CD4-positive, alpha-beta T cell treated with Interleukin-6 for 4 hours (primary cell): ENCODE results near the gene HPCAL4.

Experiments
- DNase-seq: peaks from one replicate; pipeline ENCODE4 v3.0.0-alpha.2; 2020; ENCODE audit warnings: mixed read lengths

The HPCAL4 gene

GRCh38 chr1:39675220-39675619 is 16.0 kb downstream of the HPCAL4 start:
- DNase-seq, result no peak

GRCh38 chr1:39673215-39673614 is 18.0 kb downstream of the HPCAL4 start:
- no peak for DNase-seq

DNA sequence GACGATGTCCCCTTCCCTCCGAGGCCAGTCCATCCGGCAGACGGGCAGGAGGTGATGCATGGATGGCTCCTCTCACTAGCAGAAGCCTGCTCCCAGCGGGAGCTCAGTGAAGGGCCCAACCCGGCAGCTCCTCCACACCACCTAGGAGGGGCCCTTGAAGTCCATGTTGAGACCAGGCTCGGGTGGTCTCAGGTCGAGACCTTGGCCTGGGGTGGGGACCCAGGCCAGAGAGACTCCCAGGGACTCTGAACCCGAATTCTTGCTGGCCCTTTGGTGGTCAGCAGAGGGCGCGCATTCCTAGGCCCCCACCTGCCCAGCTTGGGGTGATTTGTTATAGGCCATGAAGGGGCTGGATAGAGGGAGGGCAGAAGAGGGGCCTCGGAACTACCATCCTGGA is 18.7 kb downstream of the HPCAL4 start:
- peak; percentile 52 for DNase-seq

- peak; percentile 60 for DNase-seq
Observed at GRCh38 chr1:39671793-39672550, 19.3 kb downstream of the HPCAL4 start, which contains the start of gene NT5C1A. TSS of gene NT5C1A (minus strand) at chr1:39672107. CDS start at chr1:39672038, 69 bp downstream.

DNA sequence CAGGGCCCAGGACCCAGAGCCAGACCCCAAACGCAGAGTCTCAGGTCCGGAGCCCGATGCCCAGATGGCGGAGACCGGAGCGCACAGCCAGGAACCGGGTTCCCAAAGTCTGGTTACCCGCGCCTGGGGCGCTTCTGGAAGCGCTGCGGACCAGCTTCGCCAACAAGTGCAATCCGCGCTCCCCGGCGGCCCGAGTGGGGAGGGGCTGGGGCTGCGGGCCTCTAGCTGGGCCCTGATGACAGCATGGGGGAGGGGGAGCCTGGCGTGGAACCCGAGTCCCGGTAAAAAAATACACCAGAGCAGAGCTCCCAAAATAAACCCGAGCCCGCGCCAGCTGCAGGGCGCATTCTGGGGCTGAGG is 19.8 kb downstream of the HPCAL4 start:
- peak; percentile 8 for DNase-seq

DNA sequence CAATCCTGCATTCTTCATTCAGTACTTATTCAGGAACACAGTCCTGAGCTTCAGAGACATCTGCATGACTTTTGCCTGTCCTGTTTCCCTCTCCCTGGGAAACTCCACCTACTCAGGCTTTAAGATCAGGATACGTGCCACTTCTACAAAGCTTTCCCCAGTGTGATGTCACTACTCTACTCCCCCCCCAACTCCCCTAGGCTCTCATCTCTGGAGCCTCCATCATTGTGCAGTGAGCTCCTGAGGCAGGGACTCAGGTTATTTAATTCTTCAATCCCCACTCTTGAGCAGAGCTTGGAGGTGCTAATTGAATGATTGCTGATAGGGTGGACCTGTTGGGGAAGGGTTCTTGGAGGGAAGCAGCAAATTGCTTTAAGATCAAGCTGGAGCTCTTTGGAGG is 20.5 kb downstream of the HPCAL4 start:
- DNase-seq, result no peak

DNA sequence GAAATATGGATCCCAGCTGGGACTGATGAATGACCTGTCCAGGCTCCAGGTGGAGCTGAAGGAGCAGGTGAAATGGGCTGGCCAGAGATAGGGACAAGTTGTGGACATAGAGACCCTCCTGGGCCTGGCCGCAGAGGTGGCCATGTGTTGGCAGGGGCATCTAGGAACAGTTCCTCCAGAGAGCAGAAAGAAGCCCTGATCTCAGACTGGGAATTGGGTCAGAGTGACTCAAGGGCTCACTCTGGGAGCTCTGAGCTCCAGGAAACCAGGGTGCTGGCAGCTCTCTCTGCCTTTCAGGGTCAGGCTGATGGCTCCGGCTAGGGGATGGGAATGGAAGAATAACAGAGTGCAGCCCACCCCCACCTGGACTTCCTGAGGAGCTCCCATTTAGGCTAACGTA is 22.3 kb downstream of the HPCAL4 start:
- no peak for DNase-seq

GRCh38 chr1:39668111-39668510 is 23.1 kb downstream of the HPCAL4 start:
- DNase-seq, result no peak

DNA sequence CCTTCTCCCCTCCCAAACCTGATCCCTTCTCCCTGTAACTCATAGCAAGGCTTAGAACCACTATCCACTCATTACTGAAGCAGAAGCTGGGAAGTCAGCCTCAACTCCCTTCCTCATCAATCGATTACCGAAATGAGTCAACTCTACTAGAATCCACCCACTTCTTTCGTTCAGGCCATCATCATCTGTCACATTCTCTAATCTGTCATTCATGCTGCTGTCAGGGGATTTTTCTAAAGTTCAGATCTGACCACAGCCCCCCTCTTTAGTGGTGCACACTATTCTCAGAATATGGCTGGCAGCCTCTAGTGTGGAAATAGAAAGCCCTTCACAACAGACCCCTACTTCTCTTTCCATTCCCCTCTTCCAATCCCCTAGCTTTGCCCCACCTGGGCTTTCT is 24.5 kb downstream of the HPCAL4 start:
- no peak for DNase-seq

DNA sequence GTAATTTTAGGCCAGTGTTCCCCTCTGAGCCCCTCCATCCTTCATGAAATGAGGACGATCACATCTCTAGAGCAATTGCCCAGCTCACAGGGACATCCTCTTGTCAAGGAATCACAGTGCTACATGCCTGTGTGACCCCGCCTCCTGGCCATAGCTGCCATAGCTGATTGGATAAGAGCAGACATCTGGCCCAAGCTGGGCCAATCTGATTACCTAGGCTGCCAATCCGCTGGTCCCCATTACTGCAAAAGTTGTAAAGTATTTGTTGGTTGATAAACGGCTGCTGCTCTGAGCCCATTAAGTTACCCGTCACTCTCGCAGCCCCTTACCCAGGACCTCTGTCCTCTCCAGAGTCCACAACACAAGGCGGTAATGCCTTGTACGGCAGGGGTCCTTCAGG is 27.7 kb downstream of the HPCAL4 start:
- DNase-seq, result no peak

- DNase-seq, result no peak
Observed at GRCh38 chr1:39662861-39663260, 28.4 kb downstream of the HPCAL4 start.

DNA sequence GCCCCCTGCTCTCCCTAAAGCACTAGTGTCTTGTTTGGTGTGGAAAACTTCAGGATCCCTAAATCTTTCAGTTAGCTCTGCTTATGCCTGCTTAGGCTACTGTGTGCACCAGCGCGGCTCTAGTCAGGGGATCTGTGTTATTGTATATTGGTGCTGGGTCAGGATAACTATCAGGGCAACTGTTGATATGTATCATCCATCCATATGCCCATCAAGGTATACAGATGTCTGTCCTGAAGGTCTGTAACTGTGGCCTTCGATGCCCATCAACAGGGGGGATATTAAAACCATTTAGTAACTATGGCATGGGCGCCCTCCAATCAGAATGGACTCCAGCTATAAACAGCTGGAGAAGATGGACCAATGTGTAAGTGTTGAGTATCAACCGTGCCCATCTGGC is 31.7 kb downstream of the HPCAL4 start:
- no peak for DNase-seq

GRCh38 chr1:39659110-39659509 is 32.1 kb downstream of the HPCAL4 start:
- no peak for DNase-seq

DNA sequence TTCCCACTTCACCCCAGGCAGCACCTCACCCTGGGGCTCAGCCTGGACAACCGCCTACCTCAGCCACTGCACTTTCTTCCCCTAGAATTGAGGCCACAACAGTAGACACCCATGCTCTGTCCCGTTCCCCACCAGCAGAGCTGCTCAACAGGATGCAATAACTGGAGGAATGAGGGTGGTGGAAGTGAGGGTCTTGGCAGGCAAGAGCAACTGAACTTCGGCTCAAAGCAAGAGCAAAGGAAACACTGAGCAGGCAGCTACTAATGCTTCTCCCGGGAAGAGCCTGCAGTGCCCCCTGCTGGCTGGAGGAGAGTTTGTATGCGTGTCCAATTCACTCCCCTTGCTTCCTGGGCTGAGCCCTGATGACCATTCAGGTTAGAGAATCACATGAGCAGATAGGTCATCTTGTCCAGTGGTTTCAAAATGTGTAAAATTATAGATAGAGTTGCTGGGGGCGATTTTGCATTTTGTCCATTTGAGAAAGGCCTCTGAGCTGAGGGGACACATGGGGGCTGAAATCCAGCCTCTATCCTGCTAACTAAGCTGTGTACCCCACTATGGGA is 33.2 kb downstream of the HPCAL4 start:
- peak; percentile 77 for DNase-seq

DNA sequence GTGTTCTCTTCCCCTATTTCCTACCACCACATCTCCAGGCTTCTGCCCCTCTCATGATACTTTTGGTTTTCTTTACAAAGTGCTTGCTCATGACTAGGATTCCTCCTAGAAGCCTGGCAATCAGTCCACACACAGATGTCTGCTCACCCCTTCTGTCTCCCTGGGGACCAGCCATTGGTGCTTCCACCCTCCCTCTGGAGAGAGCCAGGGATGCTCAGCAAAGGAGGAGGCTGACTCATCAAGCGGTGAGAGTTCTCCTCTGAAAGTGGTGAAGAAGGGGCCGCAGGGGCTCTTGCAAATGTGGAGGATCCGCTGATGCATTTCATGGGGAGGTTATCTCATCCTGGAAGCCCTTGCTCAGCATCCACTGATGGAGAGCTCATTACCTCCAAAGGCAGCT is 33.8 kb downstream of the HPCAL4 start:
- no peak for DNase-seq

DNA sequence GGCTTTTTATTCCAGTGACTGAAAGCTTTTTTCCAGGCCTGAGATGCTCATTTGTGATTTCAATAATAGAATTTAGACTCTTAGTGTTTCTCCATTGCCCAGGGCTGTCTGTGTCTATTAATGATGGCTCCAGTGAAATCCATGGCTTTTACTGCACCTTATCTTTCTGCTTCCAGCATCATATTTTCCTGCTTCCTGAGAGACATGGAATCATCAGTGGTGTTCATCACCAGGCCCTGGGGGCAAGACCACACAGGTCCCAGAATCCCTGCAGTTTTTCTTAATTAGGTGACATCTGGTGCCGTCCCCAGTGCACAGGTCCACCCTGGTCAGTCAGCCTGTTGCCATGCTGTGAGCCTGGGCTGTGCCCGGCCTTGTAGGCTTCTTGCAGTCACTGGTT is 34.8 kb downstream of the HPCAL4 start:
- no peak for DNase-seq

GRCh38 chr1:39655578-39656268 is 35.5 kb downstream of the HPCAL4 start:
- no peak for DNase-seq

GRCh38 chr1:39654291-39654690 is 36.9 kb downstream of the HPCAL4 start:
- DNase-seq, result no peak

DNA sequence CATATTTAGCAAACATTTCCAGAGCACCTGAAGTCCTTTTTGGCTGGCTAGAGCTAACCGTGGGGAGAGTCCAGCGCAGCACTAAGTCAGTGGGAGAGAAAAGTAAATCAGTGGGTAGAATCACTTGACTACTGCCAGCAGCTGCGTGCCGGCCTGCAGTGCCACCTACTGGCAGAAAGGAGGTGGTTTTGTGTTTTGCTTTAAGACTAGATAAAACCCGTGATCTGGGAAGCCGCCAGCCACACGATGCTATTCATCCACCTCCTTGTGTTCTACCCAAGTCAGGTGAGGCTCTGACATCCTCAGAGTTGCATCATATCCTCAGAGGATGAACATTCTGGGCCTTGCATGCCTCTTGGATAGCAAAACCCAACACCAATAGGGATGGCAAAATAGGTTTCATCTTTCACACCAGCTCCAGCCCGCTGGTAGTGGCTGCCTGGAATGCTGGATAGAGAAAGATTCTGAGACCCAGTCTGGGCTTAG is 37.6 kb downstream of the HPCAL4 start:
- DNase-seq, result peak; percentile 81

DNA sequence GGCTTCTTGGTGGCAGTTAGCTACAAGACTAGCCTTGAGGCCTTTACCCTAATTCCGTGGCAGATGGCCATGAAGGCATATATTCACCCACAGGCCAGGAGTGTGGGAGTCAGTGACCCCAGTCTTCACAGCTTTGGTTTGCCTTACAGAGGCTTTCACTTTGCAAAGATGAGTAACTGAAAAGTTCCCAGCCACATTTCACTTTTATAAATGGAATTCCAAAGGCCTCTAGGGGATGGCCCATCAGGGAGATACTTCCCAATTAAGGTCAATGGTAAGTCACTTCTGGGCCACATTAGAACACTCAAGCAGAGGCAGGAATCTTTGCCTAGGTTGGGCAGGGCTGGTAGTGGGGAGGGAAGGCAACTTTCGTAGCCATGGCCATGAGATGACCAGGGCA is 38.7 kb downstream of the HPCAL4 start:
- DNase-seq, result no peak

GRCh38 chr1:39652105-39652504 is 39.1 kb downstream of the HPCAL4 start:
- DNase-seq, result no peak

DNA sequence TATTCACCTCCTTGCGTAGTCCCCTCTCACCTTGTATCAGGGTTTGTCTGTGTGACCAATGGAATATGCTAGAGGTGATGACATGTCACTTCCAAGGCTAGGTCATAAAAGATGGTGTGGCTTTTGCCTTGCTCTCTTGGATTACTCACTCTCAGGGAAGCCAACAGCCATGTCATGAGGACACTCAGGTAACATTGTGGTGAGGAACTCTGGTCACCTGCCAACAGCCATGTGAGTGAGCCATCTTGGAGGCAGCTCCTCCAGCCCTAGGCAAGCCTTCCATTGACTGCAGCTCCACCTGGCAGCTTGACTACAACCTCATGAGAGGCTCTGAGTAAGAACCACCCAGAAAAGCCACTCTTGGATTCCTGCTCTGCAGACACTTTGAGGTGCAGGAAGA is 40.8 kb downstream of the HPCAL4 start:
- no peak for DNase-seq

GRCh38 chr1:39649636-39650185 is 41.5 kb downstream of the HPCAL4 start:
- DNase-seq, result no peak

DNA sequence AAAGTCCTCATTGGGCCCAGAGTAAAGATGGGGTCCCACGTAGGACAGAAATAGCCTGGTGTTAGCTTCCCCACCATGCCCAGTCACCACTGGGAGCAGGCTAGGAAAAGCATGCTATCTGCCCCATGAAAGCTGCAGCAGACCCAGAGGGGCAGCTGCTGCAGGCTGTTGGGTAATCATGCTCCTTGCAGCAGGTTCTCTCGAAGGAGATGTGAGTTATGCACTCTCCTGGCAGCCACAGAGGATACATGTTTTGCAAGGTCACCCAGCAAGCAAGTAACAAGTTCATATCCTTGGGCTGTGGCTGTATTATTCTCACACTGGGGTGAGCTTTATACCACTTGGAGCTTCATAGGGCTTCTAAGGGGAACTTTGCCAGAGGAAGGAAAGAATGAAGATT is 42.7 kb downstream of the HPCAL4 start:
- no peak for DNase-seq
